Epithelial cell of proximal tubule (primary cell): Measurements from ENCODE around the gene SUMO4. TPM values are rescaled to one million over a fixed set of nuclear protein-coding genes. Genes with fewer than 3 reads are reported as not detected.

Experiments used
- DNase-seq: peaks from one replicate; pipeline ENCODE4 v3.0.0-alpha.2; 2011; ENCODE audit warnings: low read depth
- H3K4me3 ChIP-seq: 2 replicates; pipeline ENCODE4 v1.5.1; 2011; ENCODE audit warnings: low read depth, mild to moderate bottlenecking, low read length
- CTCF ChIP-seq: conservative IDR thresholded peaks from 2 replicates; pipeline ENCODE4 v1.5.1; 2012; ENCODE audit warnings: low read depth, mild to moderate bottlenecking, low read length
- total RNA-seq: library from RNA; depleted of rRNA; stranded (reverse); fragments of >200 nt; gene quantifications from 2 replicates; pipeline ENCODE4 v1.2.3, GENCODE V29; 2015

Gene SUMO4
- total RNA-seq, 1 donor from 2014 or later, result not detected

GRCh38 chr6:149419696-149420404 lies 19.8 kb downstream of the SUMO4 start:
- no peak for TF ChIP-seq CTCF
- DNase-seq, result no peak
- H3K4me3 ChIP-seq, result no peak overlapping the region

GRCh38 chr6:149421132-149421531 lies 21.1 kb downstream of the SUMO4 start:
- TF ChIP-seq CTCF, result no peak
- DNase-seq, result no peak

GRCh38 chr6:149422581-149422980 lies 22.5 kb downstream of the SUMO4 start:
- no peak for TF ChIP-seq CTCF
- DNase-seq, result no peak

More at GRCh38 chr6:149421132-149421531, 21.1 kb downstream of the SUMO4 start:
- no peak overlapping the region for H3K4me3 ChIP-seq

GRCh38 chr6:149423964-149424440 lies 23.9 kb downstream of the SUMO4 start:
- no peak overlapping the region for H3K4me3 ChIP-seq
- no peak for TF ChIP-seq CTCF
- DNase-seq, result no peak

More at GRCh38 chr6:149422581-149422980, 22.5 kb downstream of the SUMO4 start:
- no peak overlapping the region for H3K4me3 ChIP-seq

- TF ChIP-seq CTCF, result no peak
- no peak overlapping the region for H3K4me3 ChIP-seq
- no peak for DNase-seq
Observed at GRCh38 chr6:149425224-149425623, 25.2 kb downstream of the SUMO4 start.

GRCh38 chr6:149425754-149426153 lies 25.7 kb downstream of the SUMO4 start:
- no peak overlapping the region for H3K4me3 ChIP-seq
- DNase-seq, result no peak
- TF ChIP-seq CTCF, result no peak

GRCh38 chr6:149428606-149429005 lies 28.5 kb downstream of the SUMO4 start:
- H3K4me3 ChIP-seq, result no peak overlapping the region
- TF ChIP-seq CTCF, result no peak
- DNase-seq, result no peak
